ENCODE data around the gene OR12D2. TPM values are rescaled to one million over a fixed set of nuclear protein-coding genes. Genes with fewer than 3 reads are reported as not detected.

The OR12D2 gene
- total RNA-seq, 1 experiment from 2014 or later = not detected

GRCh38 chr6:29403801-29404200 is 8.4 kb downstream of the OR12D2 start:
- peaks cover 92% of the 10 kb centered on the region for H3K27me3 Mint-ChIP-seq (ENCODE audit: insufficient read depth, unreplicated experiment)
- DNase-seq (ENCODE audit: unreplicated experiment) = no peak
- TF ChIP-seq, protein P1, sequence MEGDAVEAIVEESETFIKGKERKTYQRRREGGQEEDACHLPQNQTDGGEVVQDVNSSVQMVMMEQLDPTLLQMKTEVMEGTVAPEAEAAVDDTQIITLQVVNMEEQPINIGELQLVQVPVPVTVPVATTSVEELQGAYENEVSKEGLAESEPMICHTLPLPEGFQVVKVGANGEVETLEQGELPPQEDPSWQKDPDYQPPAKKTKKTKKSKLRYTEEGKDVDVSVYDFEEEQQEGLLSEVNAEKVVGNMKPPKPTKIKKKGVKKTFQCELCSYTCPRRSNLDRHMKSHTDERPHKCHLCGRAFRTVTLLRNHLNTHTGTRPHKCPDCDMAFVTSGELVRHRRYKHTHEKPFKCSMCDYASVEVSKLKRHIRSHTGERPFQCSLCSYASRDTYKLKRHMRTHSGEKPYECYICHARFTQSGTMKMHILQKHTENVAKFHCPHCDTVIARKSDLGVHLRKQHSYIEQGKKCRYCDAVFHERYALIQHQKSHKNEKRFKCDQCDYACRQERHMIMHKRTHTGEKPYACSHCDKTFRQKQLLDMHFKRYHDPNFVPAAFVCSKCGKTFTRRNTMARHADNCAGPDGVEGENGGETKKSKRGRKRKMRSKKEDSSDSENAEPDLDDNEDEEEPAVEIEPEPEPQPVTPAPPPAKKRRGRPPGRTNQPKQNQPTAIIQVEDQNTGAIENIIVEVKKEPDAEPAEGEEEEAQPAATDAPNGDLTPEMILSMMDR (IDR thresholded peaks at IDR 0.05; ENCODE audit: unreplicated experiment) = no peak
- CTCF ChIA-PET = no interaction called here
- POLR2A ChIA-PET = interaction anchor here (0.6 kb wide), 1 partner anchor 980 kb away, joined by 3 read pairs; no protein-coding TSS in a partner anchor
- H3K27ac Mint-ChIP-seq (ENCODE audit: low read depth, unreplicated experiment) = no peak overlapping the region
- BruUV-seq (replicated peaks) = no TSS peak
- no peak overlapping the region for H3K4me3 Mint-ChIP-seq (ENCODE audit: unreplicated experiment)
- intact Hi-C loops (cut with micrococcal nuclease) = no loop called here
- peaks cover 10% of the 10 kb centered on the region for H3K9me3 Mint-ChIP-seq (ENCODE audit: unreplicated experiment)
- H3K36me3 Mint-ChIP-seq (ENCODE audit: insufficient read depth, unreplicated experiment) = no peaks in the 10 kb centered on the region
- no peaks in the 10 kb centered on the region for H3K4me1 Mint-ChIP-seq (ENCODE audit: insufficient read depth, unreplicated experiment)

GRCh38 chr6:29414588-29414987 is 19.2 kb downstream of the OR12D2 start, which contains the start of gene OR12D1:
TSS of gene OR12D1 (plus strand) at chr6:29414928.
- peaks cover 9% of the 10 kb centered on the region for H3K9me3 Mint-ChIP-seq (ENCODE audit: unreplicated experiment)
- intact Hi-C loops (cut with micrococcal nuclease) = loop anchor here (1.0 kb wide), 1 partner anchor 175 kb away; no protein-coding TSS in a partner anchor
- TF ChIP-seq, protein P1 (IDR thresholded peaks at IDR 0.05; ENCODE audit: unreplicated experiment) = peak; percentile 23
- peaks cover 62% of the 10 kb centered on the region for H3K27me3 Mint-ChIP-seq (ENCODE audit: insufficient read depth, unreplicated experiment)
- H3K4me1 Mint-ChIP-seq (ENCODE audit: insufficient read depth, unreplicated experiment) = no peaks in the 10 kb centered on the region
- H3K36me3 Mint-ChIP-seq (ENCODE audit: insufficient read depth, unreplicated experiment) = no peaks in the 10 kb centered on the region
- POLR2A ChIA-PET = no interaction called here
- no peak within 1 kb of the TSS for H3K4me3 Mint-ChIP-seq (ENCODE audit: unreplicated experiment)
- BruUV-seq (replicated peaks) = no TSS peak
- H3K27ac Mint-ChIP-seq (ENCODE audit: low read depth, unreplicated experiment) = no peak within 1 kb of the TSS
- peak; percentile 40 for DNase-seq (ENCODE audit: unreplicated experiment)
- CTCF ChIA-PET = interaction anchor here (2.0 to 3.9 kb wide), 2 partner anchors 175 to 239 kb away, joined by 4 to 26 read pairs; no protein-coding TSS in a partner anchor

GRCh38 chr6:29419516-29419915 is 24.1 kb downstream of the OR12D2 start:
- peaks cover 69% of the 10 kb centered on the region for H3K27me3 Mint-ChIP-seq (ENCODE audit: insufficient read depth, unreplicated experiment)
- TF ChIP-seq, protein P1 (IDR thresholded peaks at IDR 0.05; ENCODE audit: unreplicated experiment) = no peak
- ChIA-PET POLR2A (no interaction called here), CTCF (interaction anchor here (1.6 kb wide), 1 partner anchor 170 kb away, joined by 4 read pairs; no protein-coding TSS in a partner anchor)
- no peaks in the 10 kb centered on the region for H3K36me3 Mint-ChIP-seq (ENCODE audit: insufficient read depth, unreplicated experiment)
- no peak for DNase-seq (ENCODE audit: unreplicated experiment)
- intact Hi-C loops (cut with micrococcal nuclease) = no loop called here
- H3K4me1 Mint-ChIP-seq (ENCODE audit: insufficient read depth, unreplicated experiment) = no peaks in the 10 kb centered on the region
- H3K4me3 Mint-ChIP-seq (ENCODE audit: unreplicated experiment) = no peak overlapping the region
- H3K27ac Mint-ChIP-seq (ENCODE audit: low read depth, unreplicated experiment) = no peak overlapping the region
- no TSS peak for BruUV-seq (replicated peaks)
- H3K9me3 Mint-ChIP-seq (ENCODE audit: unreplicated experiment) = no peaks in the 10 kb centered on the region

GRCh38 chr6:29424168-29424567 is 28.7 kb downstream of the OR12D2 start:
- Mint-ChIP-seq H3K36me3 (ENCODE audit: insufficient read depth, unreplicated experiment) (no peaks in the 10 kb centered on the region), H3K4me1 (ENCODE audit: insufficient read depth, unreplicated experiment) (no peaks in the 10 kb centered on the region), H3K27ac (ENCODE audit: low read depth, unreplicated experiment) (no peak overlapping the region), H3K27me3 (ENCODE audit: insufficient read depth, unreplicated experiment) (peaks cover 83% of the 10 kb centered on the region), H3K4me3 (ENCODE audit: unreplicated experiment) (no peak overlapping the region), H3K9me3 (ENCODE audit: unreplicated experiment) (no peaks in the 10 kb centered on the region)
- intact Hi-C loops (cut with micrococcal nuclease) = no loop called here
- ChIA-PET POLR2A (no interaction called here), CTCF (interaction anchor here (0.6 kb wide), 1 partner anchor 165 kb away, joined by 3 read pairs; no protein-coding TSS in a partner anchor)
- TF ChIP-seq, protein P1 (IDR thresholded peaks at IDR 0.05; ENCODE audit: unreplicated experiment) = no peak
- DNase-seq (ENCODE audit: unreplicated experiment) = no peak
- BruUV-seq (replicated peaks) = no TSS peak
